NCI-H2107 treated with DMSO at 0.1 percent for 48 hours (cell line): ENCODE results near the gene HELB.
A peak's percentile ranks its signal among the peaks of the same experiment; 100 is the strongest.

Experiments
- DNase-seq: peaks from one replicate; lab custom pipeline; 2025; ENCODE audit not compliant: unreplicated experiment; lab: John Stamatoyannopoulos, UW

The HELB gene

GRCh38 chr12:66301944-66302826, at the start of gene HELB:
Gene HELB, plus strand, starts transcription at chr12:66302493. Its CDS starts 111 bp downstream, at chr12:66302604.
- DNase-seq: peak; percentile 97

- DNase-seq: no peak
Observed at GRCh38 chr12:66252771-66253170, 49.5 kb upstream of the HELB start.

- no peak for DNase-seq
Observed at GRCh38 chr12:66255737-66256136, 46.6 kb upstream of the HELB start.

GRCh38 chr12:66258011-66258410, 44.3 kb upstream of the HELB start:
- DNase-seq: no peak

- no peak for DNase-seq
Observed at GRCh38 chr12:66262737-66263136, 39.6 kb upstream of the HELB start.

GRCh38 chr12:66268562-66268961, 33.7 kb upstream of the HELB start:
- no peak for DNase-seq

GRCh38 chr12:66269142-66269541, 33.2 kb upstream of the HELB start:
- no peak for DNase-seq

- DNase-seq: peak; percentile 43
Observed at GRCh38 chr12:66269757-66270383, 32.4 kb upstream of the HELB start.

- no peak for DNase-seq
Observed at GRCh38 chr12:66270613-66271012, 31.7 kb upstream of the HELB start.

GRCh38 chr12:66272650-66273049, 29.6 kb upstream of the HELB start:
- no peak for DNase-seq

- no peak for DNase-seq
Observed at GRCh38 chr12:66273147-66273546, 29.1 kb upstream of the HELB start.

GRCh38 chr12:66275040-66275439, 27.3 kb upstream of the HELB start:
- no peak for DNase-seq

GRCh38 chr12:66279123-66279712, 23.1 kb upstream of the HELB start:
- DNase-seq: peak; percentile 15

- no peak for DNase-seq
Observed at GRCh38 chr12:66280561-66280960, 21.7 kb upstream of the HELB start.

- no peak for DNase-seq
Observed at GRCh38 chr12:66282244-66282643, 20.0 kb upstream of the HELB start.

- no peak for DNase-seq
Observed at GRCh38 chr12:66287275-66287674, 15.0 kb upstream of the HELB start.

GRCh38 chr12:66288121-66288520, 14.2 kb upstream of the HELB start:
- no peak for DNase-seq

GRCh38 chr12:66289485-66289884, 12.8 kb upstream of the HELB start:
- DNase-seq: no peak

- DNase-seq: no peak
Observed at GRCh38 chr12:66290716-66291200, 11.5 kb upstream of the HELB start.

- DNase-seq: no peak
Observed at GRCh38 chr12:66296176-66296683, 6.1 kb upstream of the HELB start.

GRCh38 chr12:66297080-66297479, 5.2 kb upstream of the HELB start:
- DNase-seq: no peak

GRCh38 chr12:66297923-66298322, 4.4 kb upstream of the HELB start:
- no peak for DNase-seq
